Activated CD4-positive, alpha-beta T cell treated with anti-CD3 and anti-CD28 coated beads, Interleukin-10, Interleukin-2, amounts not matched to agents 100 ng/mL and 50 ng/mL, durations not matched to agents 16 hours and 8 hours (primary cell): ENCODE data around the gene SMAD1.
"Not testable (repeated sequence)": the region's sequence is repeated elsewhere in the genome, so short reads cannot be mapped to it uniquely, and the experiment has no call there.

Source experiments
- DNase-seq: peaks from one replicate; pipeline ENCODE4 v3.0.0-alpha.2; 2020

SMAD1 gene

GRCh38 chr4:145566086-145566708 is 84.5 kb downstream of the SMAD1 start:
- DNase-seq = no peak

GRCh38 chr4:145566768-145567167 is 85.1 kb downstream of the SMAD1 start:
- DNase-seq = no peak

GRCh38 chr4:145567516-145567915 is 85.9 kb downstream of the SMAD1 start:
- DNase-seq = no peak

- DNase-seq = not testable (repeated sequence)
Observed at GRCh38 chr4:145574546-145574945, 92.9 kb downstream of the SMAD1 start.

- no peak for DNase-seq
Observed at GRCh38 chr4:145580906-145581305, 99.3 kb downstream of the SMAD1 start.

- DNase-seq = no peak
Observed at GRCh38 chr4:145583191-145584055, 101.8 kb downstream of the SMAD1 start.

- DNase-seq = no peak
Observed at GRCh38 chr4:145587088-145587754, 105.6 kb downstream of the SMAD1 start.

GRCh38 chr4:145589381-145589780 is 107.7 kb downstream of the SMAD1 start:
- not testable (repeated sequence) for DNase-seq

- DNase-seq = no peak
Observed at GRCh38 chr4:145589916-145590702, 108.5 kb downstream of the SMAD1 start.

- no peak for DNase-seq
Observed at GRCh38 chr4:145602129-145602760, 120.6 kb downstream of the SMAD1 start.

- DNase-seq = no peak
Observed at GRCh38 chr4:145605941-145606340, 124.3 kb downstream of the SMAD1 start.
